Ishikawa (cell line): Measurements from ENCODE around the gene EPB41.

Experiments used
- CEBPB ChIP-seq: IDR thresholded peaks from 2 replicates; pipeline ENCODE4 v1.6.1; 2012
- CREB1 ChIP-seq: IDR thresholded peaks from 2 replicates; pipeline ENCODE4 v1.6.1; 2012; ENCODE audit warnings: low read depth
- EGR1 ChIP-seq: IDR thresholded peaks from 2 replicates; pipeline ENCODE4 v1.6.1; 2012
- EP300 ChIP-seq: IDR thresholded peaks from 2 replicates; pipeline ENCODE4 v1.6.1; 2012; ENCODE audit warnings: borderline replicate concordance
- FOXM1 ChIP-seq: IDR thresholded peaks from 2 replicates; pipeline ENCODE4 v1.6.1; 2012; ENCODE audit warnings: low read depth, borderline replicate concordance
- NFIC ChIP-seq: IDR thresholded peaks from 2 replicates; pipeline ENCODE4 v1.6.1; 2012
- RAD21 ChIP-seq: IDR thresholded peaks from 2 replicates; pipeline ENCODE4 v1.6.1; 2012; ENCODE audit warnings: low read depth
- TAF1 ChIP-seq: IDR thresholded peaks from 2 replicates; pipeline ENCODE4 v1.6.1; 2012; ENCODE audit warnings: low read depth, mild to moderate bottlenecking
- TCF12 ChIP-seq: IDR thresholded peaks from 2 replicates; pipeline ENCODE4 v1.6.1; 2012; ENCODE audit warnings: low read depth
- TEAD4 ChIP-seq: IDR thresholded peaks from 2 replicates; pipeline ENCODE4 v1.6.1; 2012
- YY1 ChIP-seq: IDR thresholded peaks from 2 replicates; pipeline ENCODE4 v1.6.1; 2012; ENCODE audit warnings: low read depth
- ZBTB7A ChIP-seq: IDR thresholded peaks from 2 replicates; pipeline ENCODE4 v1.6.1; 2012; ENCODE audit warnings: low read depth
- TF ChIP-seq, protein P1 (sequence below): IDR thresholded peaks from 2 replicates; pipeline ENCODE4 v1.6.1; 2012
- TF ChIP-seq, protein P2 (sequence below): IDR thresholded peaks from 2 replicates; pipeline ENCODE4 v1.6.1; 2012; ENCODE audit warnings: low read depth, mild to moderate bottlenecking
- TF ChIP-seq, protein P3 (sequence below): IDR thresholded peaks from 2 replicates; pipeline ENCODE4 v1.6.1; 2012

EPB41 gene

DNA sequence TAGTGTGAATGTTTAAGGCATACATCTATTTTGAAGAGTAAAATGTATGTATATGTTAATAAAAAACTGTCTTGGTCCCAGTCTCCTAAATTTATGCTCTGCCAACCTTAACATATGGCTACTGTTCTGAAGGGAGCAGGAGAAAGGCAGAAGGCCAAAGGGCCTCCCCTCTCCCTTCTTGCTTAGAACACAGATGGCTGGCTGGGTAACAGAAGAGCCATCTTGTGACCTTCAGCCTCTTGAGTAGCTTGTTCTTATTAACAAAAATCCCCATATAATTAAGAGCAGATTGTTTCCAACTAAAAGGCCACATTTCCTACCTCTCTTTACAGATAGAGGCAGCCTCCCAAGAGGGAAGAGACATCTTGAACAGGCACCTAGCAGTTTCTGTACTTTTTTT lies 36.1 kb downstream of the EPB41 start:
- TF ChIP-seq EP300 (no peak), EGR1 (no peak), ZBTB7A (no peak), NFIC (no peak), CEBPB (no peak), YY1 (no peak), RAD21 (no peak), TAF1 (no peak), TCF12 (no peak), FOXM1 (no peak), CREB1 (no peak), TEAD4 (no peak)
- TF ChIP-seq, protein P1, sequence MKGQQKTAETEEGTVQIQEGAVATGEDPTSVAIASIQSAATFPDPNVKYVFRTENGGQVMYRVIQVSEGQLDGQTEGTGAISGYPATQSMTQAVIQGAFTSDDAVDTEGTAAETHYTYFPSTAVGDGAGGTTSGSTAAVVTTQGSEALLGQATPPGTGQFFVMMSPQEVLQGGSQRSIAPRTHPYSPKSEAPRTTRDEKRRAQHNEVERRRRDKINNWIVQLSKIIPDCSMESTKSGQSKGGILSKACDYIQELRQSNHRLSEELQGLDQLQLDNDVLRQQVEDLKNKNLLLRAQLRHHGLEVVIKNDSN = no peak
- TF ChIP-seq, protein P2, sequence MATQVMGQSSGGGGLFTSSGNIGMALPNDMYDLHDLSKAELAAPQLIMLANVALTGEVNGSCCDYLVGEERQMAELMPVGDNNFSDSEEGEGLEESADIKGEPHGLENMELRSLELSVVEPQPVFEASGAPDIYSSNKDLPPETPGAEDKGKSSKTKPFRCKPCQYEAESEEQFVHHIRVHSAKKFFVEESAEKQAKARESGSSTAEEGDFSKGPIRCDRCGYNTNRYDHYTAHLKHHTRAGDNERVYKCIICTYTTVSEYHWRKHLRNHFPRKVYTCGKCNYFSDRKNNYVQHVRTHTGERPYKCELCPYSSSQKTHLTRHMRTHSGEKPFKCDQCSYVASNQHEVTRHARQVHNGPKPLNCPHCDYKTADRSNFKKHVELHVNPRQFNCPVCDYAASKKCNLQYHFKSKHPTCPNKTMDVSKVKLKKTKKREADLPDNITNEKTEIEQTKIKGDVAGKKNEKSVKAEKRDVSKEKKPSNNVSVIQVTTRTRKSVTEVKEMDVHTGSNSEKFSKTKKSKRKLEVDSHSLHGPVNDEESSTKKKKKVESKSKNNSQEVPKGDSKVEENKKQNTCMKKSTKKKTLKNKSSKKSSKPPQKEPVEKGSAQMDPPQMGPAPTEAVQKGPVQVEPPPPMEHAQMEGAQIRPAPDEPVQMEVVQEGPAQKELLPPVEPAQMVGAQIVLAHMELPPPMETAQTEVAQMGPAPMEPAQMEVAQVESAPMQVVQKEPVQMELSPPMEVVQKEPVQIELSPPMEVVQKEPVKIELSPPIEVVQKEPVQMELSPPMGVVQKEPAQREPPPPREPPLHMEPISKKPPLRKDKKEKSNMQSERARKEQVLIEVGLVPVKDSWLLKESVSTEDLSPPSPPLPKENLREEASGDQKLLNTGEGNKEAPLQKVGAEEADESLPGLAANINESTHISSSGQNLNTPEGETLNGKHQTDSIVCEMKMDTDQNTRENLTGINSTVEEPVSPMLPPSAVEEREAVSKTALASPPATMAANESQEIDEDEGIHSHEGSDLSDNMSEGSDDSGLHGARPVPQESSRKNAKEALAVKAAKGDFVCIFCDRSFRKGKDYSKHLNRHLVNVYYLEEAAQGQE = no peak
- TF ChIP-seq, protein P3, sequence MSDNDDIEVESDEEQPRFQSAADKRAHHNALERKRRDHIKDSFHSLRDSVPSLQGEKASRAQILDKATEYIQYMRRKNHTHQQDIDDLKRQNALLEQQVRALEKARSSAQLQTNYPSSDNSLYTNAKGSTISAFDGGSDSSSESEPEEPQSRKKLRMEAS = no peak

DNA sequence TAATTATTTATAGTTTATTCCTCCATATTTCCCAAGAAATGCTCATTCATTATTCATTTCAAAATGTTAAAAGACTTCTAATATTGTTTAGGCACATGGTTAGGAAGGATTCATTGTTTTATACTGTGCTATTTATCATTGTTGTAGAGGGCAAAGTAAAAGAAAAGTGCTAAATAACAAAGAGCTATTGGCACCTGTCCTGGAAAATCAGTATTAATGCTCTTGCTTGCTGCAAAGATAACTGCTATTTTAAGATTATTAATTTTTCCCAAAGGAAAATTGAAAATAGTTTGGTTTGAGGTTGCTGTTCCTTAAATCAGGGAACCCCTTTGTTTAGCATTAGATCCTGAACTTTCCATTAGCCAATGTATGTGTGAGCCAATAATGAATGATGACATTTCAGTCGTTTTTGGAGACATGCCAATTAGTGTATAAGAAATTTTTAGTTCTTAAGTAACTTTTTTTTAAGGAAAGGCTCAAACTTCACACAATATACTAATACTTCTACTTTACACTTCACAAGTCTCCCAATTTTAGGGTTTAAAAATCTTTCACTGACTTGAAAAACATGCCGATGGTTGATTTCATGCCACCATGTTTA lies 39.9 kb downstream of the EPB41 start:
- TF ChIP-seq CEBPB (no peak), NFIC (no peak), RAD21 (no peak), CREB1 (no peak), YY1 (no peak), ZBTB7A (no peak)
- TF ChIP-seq, protein P1 = no peak
- TF ChIP-seq, protein P3 = no peak

DNA sequence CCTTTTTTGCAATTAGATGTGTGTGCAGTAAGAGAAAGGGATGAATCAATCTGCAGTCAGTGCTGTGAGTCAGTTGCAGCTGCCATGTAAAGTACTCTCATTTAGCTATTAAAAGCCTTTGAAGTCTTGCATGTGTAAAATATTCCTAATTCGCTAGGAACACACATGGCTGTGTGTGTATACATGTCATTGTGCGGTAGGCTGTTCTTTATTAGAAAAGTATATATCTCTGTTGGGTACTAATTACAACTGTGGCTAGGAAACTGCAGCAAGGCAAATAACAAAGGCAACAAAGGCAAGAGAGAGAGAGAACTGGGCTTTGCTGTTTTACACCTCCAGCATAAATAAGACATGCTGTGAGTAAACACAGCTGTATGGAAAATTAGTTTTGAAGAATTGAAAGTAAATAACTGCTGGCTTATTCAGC lies 41.7 kb downstream of the EPB41 start:
- TF ChIP-seq TEAD4 = no peak
- no peak for TF ChIP-seq TCF12
- TF ChIP-seq YY1 = no peak
- TF ChIP-seq, protein P2 = no peak
- no peak for TF ChIP-seq RAD21
- TF ChIP-seq TAF1 = no peak
- TF ChIP-seq EGR1 = no peak
- TF ChIP-seq ZBTB7A = no peak
- no peak for TF ChIP-seq CREB1
- TF ChIP-seq NFIC = no peak
- no peak for TF ChIP-seq FOXM1

DNA sequence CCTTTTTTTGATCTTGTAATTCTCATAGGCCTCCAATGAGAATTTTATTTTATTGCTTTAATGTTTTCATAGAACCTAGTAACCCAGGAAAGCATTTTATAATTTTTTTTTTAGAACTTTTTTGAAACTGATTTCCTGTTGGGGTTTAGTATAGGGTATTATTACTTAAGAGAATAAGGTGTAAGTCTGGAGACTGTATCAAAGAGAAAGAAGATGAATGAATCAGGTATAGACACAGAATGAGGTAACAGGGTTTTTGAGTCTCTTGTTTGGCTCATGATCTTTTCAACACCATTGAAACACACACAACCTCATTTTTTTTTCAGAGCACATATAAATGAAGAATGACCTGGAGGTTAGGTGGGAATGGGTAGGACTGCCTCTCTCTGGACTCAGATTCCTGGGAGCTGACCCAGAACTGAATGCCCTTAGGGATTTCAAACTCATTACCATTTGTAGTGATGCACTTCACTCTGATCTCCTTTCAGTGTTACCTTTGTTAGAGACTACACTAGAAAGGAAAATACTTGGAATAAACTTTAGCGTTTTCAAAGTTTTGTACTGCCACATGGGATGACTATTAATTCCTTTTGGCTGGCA lies 51.0 kb downstream of the EPB41 start:
- TF ChIP-seq EP300 (no peak), TCF12 (no peak), YY1 (no peak), TAF1 (no peak), CEBPB (no peak), TEAD4 (no peak), NFIC (no peak), RAD21 (no peak), CREB1 (no peak), EGR1 (no peak), FOXM1 (no peak), ZBTB7A (no peak)
- TF ChIP-seq, protein P3 = no peak
- TF ChIP-seq, protein P2 = no peak
- TF ChIP-seq, protein P1 = no peak
